IPS-18c (cell line): ENCODE data around the gene NPPC.
"Not testable (repeated sequence)": the region's sequence is repeated elsewhere in the genome, so short reads cannot be mapped to it uniquely, and the experiment has no call there.

Source experiments
- H3K4me3 ChIP-seq: 2 replicates; pipeline ENCODE4 v1.7.0; 2013; ENCODE audit warnings: low read depth, mild to moderate bottlenecking, low read length, moderate library complexity; ENCODE audit not compliant: insufficient read depth
- H3K9me3 ChIP-seq: one replicate; pipeline ENCODE4 v1.6.1; 2013; ENCODE audit warnings: mild to moderate bottlenecking, low read length, moderate library complexity; ENCODE audit not compliant: control insufficient read depth, insufficient read depth

NPPC gene

GRCh38 chr2:231910161-231910560 is 16.0 kb downstream of the NPPC start:
- H3K4me3 ChIP-seq, H3K9me3 ChIP-seq: not testable (repeated sequence)

DNA sequence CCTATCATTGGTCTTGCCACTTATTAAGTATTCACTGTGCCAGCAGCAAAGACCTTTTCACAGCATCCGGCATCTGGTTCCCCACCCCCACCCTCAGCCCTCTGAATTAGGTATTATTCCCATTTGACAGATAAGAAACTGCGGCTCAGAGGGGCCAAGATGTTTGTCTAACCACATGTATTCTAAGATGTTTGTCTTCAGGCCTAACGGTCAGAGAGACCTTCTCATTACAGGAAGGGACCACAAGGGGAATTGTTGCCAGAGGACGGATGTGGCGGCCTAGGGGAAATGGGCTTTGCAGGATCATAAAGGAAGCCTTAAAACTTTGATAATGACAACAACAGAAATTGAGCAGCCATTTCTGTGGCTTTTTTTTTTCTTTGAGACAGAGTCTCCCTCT is 16.6 kb downstream of the NPPC start:
- no peaks in the 10 kb centered on the region for H3K9me3 ChIP-seq
- no peak overlapping the region for H3K4me3 ChIP-seq

DNA sequence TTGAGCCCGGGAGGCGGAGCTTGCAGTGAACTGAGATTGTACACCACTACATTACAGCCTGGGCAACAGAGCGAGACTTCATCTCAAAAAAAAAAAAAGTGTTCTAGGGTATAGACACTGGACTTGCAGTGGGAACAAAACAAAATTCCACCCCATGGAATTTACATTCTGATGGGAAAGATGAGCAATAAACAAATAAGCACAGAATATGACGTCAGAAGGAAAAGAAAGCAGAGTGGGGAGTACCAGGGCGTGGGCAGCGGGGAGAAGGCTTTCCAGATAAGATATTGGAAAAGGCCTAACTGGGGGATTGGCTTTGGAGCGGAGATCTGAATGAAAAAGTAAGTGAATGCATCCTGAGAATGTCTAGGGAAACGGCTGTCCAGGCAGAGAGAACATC is 17.6 kb downstream of the NPPC start:
- Histone ChIP-seq H3K4me3 (no peak overlapping the region), H3K9me3 (no peaks in the 10 kb centered on the region)

GRCh38 chr2:231907765-231908164 is 18.4 kb downstream of the NPPC start:
- Histone ChIP-seq H3K9me3 (no peaks in the 10 kb centered on the region), H3K4me3 (no peak overlapping the region)

GRCh38 chr2:231905026-231905425 is 21.2 kb downstream of the NPPC start:
- Histone ChIP-seq H3K9me3 (no peaks in the 10 kb centered on the region), H3K4me3 (no peak overlapping the region)

DNA sequence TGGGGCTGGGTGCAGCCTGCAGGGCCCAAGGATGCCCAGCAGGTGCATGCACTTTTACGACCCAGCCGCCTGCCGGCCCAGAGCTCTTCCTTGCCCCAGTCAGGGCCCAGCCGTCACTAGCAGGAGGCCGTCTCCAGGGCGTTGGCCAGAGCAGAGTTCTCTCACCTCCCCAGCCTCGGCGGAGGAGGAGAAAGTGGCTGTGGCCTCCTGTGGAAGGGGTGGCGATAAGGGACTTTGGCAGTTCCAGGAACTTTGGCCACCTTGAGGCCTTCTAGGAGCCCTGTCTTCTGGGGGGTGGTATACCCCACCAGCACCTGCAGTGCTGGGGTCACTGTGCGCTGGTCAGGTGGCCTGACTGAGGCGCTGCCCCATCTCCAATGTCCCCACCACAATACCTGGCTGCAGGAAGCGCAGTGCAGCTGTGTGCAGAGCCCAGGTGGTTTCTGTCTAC is 22.0 kb downstream of the NPPC start:
- Histone ChIP-seq H3K9me3 (no peaks in the 10 kb centered on the region), H3K4me3 (no peak overlapping the region)

DNA sequence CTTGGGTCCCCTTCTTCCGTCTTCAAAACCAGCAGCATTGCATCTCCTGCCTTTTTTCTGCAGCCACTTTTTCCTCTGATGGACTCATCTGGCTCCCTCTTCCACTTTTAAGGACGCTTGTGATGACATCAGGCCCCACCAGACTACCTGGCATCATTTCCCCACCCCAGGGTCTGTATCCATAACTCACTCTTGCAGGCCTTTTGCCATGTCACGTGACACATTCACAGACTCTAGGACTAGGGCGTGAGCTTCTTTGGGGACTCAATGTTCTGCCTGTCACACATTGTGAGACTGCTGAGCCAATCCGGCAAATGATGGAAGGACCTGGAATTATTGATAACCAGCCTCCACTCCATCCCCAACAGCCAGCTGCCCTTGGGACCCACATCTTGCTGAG is 23.6 kb downstream of the NPPC start:
- H3K4me3 ChIP-seq = no peak overlapping the region
- H3K9me3 ChIP-seq = no peaks in the 10 kb centered on the region

DNA sequence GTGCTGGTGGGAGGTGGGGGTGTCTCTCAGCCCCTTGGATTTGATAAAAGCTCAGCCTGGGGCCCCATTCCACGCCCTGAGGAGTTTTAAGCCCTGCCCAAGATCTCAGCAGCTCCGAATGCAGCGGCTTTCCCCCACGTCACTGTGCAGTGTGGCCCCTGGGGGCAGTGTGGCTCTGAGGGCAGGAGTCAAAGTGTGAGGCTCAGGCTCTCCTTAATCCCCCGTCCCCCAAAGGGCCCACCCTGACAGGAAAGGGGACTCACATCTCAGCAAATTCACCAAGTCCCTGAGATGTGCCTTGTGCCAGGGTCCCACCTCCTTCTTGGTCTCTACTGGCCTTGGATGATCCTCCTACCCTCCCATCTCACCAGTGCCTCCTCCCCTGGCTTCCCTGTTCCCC is 25.2 kb downstream of the NPPC start:
- Histone ChIP-seq H3K9me3 (no peaks in the 10 kb centered on the region), H3K4me3 (peak overlapping the region; percentile 3; the same call in 1 of the 2 replicates)

DNA sequence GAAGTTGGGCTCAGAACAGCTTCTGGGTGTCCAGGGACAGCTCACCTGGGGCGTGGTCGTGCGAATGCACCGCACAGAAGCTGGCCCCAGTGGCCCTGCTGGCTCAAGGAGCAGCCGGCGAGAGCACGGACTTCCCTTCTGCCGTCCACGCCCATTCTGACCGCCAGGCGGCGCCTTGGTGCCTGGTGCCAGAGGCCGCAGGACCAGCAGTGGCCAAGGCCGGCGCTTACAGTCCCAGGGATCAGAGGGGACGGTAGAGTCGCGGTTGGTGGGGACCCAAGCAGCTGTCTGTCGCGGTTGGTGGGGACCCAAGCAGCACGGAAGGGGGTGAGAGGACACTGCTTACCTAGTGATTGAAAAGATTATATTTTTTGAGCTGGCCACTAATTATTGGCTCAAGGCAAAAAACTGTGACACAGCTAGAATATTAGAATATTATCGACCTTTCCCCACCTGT is 25.7 kb downstream of the NPPC start:
- peak overlapping the region; percentile 3; the same call in 1 of the 2 replicates for H3K4me3 ChIP-seq

GRCh38 chr2:231894566-231895380 is 31.4 kb downstream of the NPPC start:
- Histone ChIP-seq H3K4me3 (no peak overlapping the region), H3K9me3 (peaks cover 2% of the 10 kb centered on the region)

More for the DNA sequence above, 25.7 kb downstream of the NPPC start:
- H3K9me3 ChIP-seq = no peaks in the 10 kb centered on the region

- Histone ChIP-seq H3K9me3 (peaks cover 2% of the 10 kb centered on the region), H3K4me3 (no peak overlapping the region)
Observed at GRCh38 chr2:231891514-231891905, 34.7 kb downstream of the NPPC start.

- Histone ChIP-seq H3K9me3 (peaks cover 2% of the 10 kb centered on the region), H3K4me3 (no peak overlapping the region)
Observed at GRCh38 chr2:231890896-231891513, 35.2 kb downstream of the NPPC start.

DNA sequence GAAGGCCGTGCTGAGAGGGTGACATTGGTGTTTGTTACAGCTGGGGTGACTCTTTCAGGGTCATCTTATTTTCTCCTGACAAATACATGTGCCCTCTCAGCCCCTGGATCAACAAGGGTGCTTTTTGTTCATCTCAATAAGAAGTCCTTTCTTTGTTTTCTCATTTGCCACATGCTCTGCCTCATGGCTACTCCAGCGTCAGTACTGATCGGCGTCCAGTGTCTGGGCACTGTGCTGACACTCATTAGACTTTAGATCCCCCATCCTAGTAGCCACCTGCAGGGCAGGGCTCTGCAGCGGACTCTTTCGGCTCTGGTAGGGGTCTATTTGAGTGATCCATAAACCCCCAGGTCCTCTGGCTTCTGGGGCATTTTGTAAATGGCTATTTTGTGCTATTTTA is 38.4 kb downstream of the NPPC start:
- Histone ChIP-seq H3K9me3 (peaks cover 2% of the 10 kb centered on the region), H3K4me3 (no peak overlapping the region)

DNA sequence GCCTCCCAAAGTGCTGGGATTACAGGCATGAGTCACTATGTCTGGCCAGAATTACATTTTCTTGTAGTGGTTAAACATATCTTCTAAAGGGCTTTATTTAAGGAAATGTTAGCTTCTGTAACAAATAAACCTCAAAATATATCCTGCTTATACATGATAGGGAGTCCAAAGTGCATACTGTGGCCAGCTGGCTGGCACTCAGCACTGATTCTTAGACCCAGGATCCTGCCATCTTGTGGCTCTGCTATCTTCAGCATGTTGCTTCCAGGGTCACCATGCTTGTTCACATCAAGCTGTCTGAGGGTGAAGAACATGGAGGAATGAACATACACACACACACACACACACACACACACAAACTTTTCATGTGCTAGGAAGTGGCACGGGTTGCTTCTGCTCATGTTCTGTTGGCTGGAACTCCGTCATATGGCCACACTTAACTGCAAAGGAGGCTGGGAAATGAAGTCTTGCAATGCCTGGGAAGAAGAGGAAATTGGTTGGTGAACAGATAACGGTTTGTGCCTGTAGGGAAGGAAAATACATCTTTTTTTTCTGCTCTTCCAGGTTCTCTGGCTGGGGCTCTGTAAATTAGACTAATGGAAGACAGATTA is 40.0 kb downstream of the NPPC start:
- no peak overlapping the region for H3K4me3 ChIP-seq
- no peaks in the 10 kb centered on the region for H3K9me3 ChIP-seq

DNA sequence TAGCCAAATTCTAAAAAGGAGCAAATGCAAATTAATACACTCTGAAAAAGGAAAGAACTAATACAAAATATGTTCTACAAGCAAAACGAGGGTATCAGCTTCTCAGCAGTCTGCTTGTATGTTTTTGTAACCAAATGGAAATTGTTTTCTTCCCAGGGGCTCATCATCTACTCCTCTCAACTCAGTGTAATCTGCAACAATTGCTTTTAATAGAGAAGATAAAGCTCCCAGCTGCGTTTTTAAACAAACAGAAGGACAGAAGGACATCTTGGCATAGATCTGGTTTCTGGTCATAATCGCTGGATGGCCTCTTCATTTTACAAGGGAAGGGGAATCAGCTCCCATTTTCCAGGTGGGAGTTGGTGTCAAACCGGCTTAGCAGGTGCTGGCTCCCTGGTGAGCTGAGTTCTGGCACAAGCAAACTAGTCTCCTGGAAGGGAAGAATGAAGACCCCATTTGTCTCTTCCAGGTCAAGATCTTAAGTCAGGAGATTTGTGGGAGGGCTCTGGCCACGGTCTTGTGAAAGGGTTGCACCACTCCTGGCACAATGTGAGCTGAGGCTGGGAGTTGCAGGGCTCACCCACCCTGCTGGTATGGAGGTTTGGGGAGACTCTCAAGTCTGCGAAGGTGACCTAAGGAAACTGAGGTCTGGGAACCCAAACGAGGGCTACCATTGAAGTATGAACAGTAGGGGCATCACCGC is 41.6 kb downstream of the NPPC start:
- H3K4me3 ChIP-seq = no peak overlapping the region
- no peaks in the 10 kb centered on the region for H3K9me3 ChIP-seq

GRCh38 chr2:231883468-231883881 is 42.7 kb downstream of the NPPC start:
- H3K4me3 ChIP-seq = no peak overlapping the region
- H3K9me3 ChIP-seq = no peaks in the 10 kb centered on the region

- Histone ChIP-seq H3K4me3 (no peak overlapping the region), H3K9me3 (no peaks in the 10 kb centered on the region)
Observed at GRCh38 chr2:231882646-231883045, 43.5 kb downstream of the NPPC start.
